A673 (cell line): Measurements from ENCODE around the gene L2HGDH.

Source experiments
- EZH2 ChIP-seq: fragments of 200-600 bp; sonication (generic); IDR thresholded peaks from 2 replicates; pipeline ENCODE4 v1.6.1; 2017; ENCODE audit warnings: borderline replicate concordance, low read depth, mild to moderate bottlenecking, mixed read lengths, antibody characterized with exemption, low read length; ENCODE audit not compliant: poor library complexity, severe bottlenecking
- TF ChIP-seq, protein P1 (sequence below): fragments of 300-800, 200-600 bp; sonication (generic); conservative IDR thresholded peaks from 2 replicates; pipeline ENCODE4 v1.5.1; 2017; ENCODE audit warnings: low read depth, mild to moderate bottlenecking, antibody characterized with exemption, low read length, moderate library complexity, mixed read lengths

DNA sequence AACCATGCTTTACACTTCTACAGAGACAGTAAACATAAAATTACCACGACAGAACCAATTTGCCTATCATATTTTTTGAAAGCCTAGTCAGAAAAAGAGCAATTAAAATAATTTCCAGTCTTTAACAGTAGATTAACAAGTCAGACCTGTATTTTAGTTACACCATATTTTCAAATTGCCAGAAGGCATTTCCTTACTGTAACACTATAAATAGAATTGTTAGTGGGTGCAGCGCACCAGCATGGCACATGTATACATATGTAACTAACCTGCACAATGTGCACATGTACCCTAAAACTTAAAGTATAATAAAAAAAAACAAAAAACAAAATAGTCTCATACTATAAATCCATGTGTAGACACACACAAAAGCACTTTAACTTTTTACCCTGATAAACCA, 96.6 kb downstream of the L2HGDH start:
- TF ChIP-seq, protein P1, sequence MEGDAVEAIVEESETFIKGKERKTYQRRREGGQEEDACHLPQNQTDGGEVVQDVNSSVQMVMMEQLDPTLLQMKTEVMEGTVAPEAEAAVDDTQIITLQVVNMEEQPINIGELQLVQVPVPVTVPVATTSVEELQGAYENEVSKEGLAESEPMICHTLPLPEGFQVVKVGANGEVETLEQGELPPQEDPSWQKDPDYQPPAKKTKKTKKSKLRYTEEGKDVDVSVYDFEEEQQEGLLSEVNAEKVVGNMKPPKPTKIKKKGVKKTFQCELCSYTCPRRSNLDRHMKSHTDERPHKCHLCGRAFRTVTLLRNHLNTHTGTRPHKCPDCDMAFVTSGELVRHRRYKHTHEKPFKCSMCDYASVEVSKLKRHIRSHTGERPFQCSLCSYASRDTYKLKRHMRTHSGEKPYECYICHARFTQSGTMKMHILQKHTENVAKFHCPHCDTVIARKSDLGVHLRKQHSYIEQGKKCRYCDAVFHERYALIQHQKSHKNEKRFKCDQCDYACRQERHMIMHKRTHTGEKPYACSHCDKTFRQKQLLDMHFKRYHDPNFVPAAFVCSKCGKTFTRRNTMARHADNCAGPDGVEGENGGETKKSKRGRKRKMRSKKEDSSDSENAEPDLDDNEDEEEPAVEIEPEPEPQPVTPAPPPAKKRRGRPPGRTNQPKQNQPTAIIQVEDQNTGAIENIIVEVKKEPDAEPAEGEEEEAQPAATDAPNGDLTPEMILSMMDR: no peak
- no peak for TF ChIP-seq EZH2
